Activated naive CD8-positive, alpha-beta T cell treated with anti-CD3 and anti-CD28 coated beads for 36 hours (primary cell): Measurements from ENCODE around the gene ITPR3. TPM values are rescaled to one million over a fixed set of nuclear protein-coding genes. Genes with fewer than 3 reads are reported as not detected.

ENCODE experiments used
- total RNA-seq, 2 experiments: library from RNA; stranded (reverse); gene quantifications; one replicate each; pipeline ENCODE4 v1.2.3, GENCODE V29; 2021

ITPR3 gene
- total RNA-seq, 2 experiments from 2014 or later, result 35.5 to 36.6 TPM

Other genes starting within 250 kb of the ITPR3 start
- gene KIFC1, start 229.5 kb upstream of the ITPR3 start, total RNA-seq, result 10 to 100 TPM; 74.1 to 76.9 TPM
- gene PHF1, start 210.3 kb upstream of the ITPR3 start, total RNA-seq, result 10 to 100 TPM; 23.5 to 26.0 TPM
- gene CUTA, start 203.2 kb upstream of the ITPR3 start, total RNA-seq, result 100 to 1,000 TPM; 125 to 126 TPM
- 10 to 100 TPM; 26.4 to 29.3 TPM for gene SYNGAP1, start 201.3 kb upstream of the ITPR3 start, total RNA-seq
- gene ZBTB9, start 166.7 kb upstream of the ITPR3 start, total RNA-seq, result 10 to 100 TPM; 11.3 to 11.7 TPM
- gene BAK1, start 41.0 kb upstream of the ITPR3 start, total RNA-seq, result 10 to 100 TPM; 32.0 to 34.3 TPM
- gene UQCC2, start 90.4 kb downstream of the ITPR3 start, total RNA-seq, result 100 to 1,000 TPM; 118 to 126 TPM
- gene IP6K3, start 125.6 kb downstream of the ITPR3 start, total RNA-seq, result not detected
- gene LEMD2, start 167.8 kb downstream of the ITPR3 start, total RNA-seq, result 10 to 100 TPM; 33.1 to 38.8 TPM
- not detected for gene MLN, start 182.7 kb downstream of the ITPR3 start, total RNA-seq